ENCODE measurements around the gene CASP4. TPM values are rescaled to one million over a fixed set of nuclear protein-coding genes. Genes with fewer than 3 reads are reported as not detected.
A peak's percentile ranks its signal among the peaks of the same experiment; 100 is the strongest.

CASP4 gene
- total and polyA plus RNA-seq, 2 of the 4 experiments (the other 2 are of a cell fraction) = 82.5 to 91.9 TPM

DNA sequence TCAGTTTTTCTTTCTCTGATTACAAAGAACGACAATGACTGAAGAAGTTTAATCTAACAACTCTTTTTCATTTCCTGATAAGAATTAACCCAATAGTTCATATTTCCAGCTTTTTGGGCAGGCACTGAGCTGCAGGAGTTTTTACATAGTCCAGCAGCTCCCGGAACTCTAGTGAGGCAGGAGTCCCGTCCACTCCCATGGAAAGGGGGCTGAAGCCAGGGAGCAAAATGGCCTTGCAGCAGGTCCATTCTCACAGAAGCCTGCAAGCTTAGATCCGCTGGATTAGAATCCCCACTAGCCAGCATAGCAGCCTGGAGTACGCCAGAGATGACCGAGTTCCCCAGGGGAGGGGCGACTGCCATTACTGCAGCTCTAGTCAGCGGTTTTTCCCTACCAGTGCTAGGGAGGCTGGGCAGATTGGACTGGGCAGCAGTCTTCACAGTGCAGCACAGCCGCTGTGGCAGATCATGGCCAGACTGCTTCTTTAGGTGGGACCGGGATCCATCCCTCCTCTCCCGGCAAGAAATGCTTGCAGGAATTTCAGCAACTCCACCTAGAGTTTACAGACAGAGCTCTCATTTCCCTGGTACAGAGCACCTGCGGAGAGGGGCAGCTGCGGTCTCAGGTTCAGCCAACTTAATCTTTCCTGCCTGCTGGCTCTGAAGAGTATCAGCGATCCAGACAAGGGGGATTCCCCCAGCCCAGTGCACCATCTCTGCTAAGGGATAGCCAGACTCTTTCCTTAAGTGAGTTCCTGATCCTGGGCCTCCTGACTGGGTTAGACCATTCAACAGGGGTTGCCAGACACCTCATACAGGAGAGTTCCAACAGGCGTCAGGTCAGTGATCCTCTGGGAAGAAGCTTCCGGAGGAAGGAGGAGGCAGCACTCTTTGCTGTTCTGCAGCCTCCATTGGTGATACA lies 742 bp upstream of the CASP4 start:
- Histone ChIP-seq H3K9me3 (ENCODE audit: control insufficient read depth, insufficient read depth, low read length) (peaks cover 4% of the 10 kb centered on the region), H3K56ac (ENCODE audit: extremely low read depth, insufficient read depth, low read length) (peak overlapping the region; percentile 93), H2AK9ac (replicated peaks; ENCODE audit: low read depth, low read length, poor library complexity) (peak overlapping the region; percentile 88), H3K18ac (ENCODE audit: low read depth, low read length) (peak overlapping the region; percentile 97), H2BK5ac (ENCODE audit: low read depth, low read length, poor library complexity, severe bottlenecking) (peak overlapping the region; percentile 99), H2AK5ac (ENCODE audit: low read depth, low read length) (peak overlapping the region; percentile 89), H3K4me2 (ENCODE audit: low read depth, low read length) (peak overlapping the region; percentile 92), H3K4ac (ENCODE audit: low read depth, low read length) (peak overlapping the region; percentile 95), H2AFZ (replicated peaks; ENCODE audit: low read length, poor library complexity) (peak overlapping the region; percentile 89), H4K91ac (ENCODE audit: insufficient read depth, low read depth, low read length) (peak overlapping the region; percentile 88), H4K5ac (ENCODE audit: low read depth, low read length) (peak overlapping the region; percentile 93), H3K36me3 (ENCODE audit: control insufficient read depth, insufficient read depth, low read length) (peaks cover 2% of the 10 kb centered on the region; the same call in 1 of the 2 replicates), H3K23ac (ENCODE audit: low read depth, low read length) (peak overlapping the region; percentile 78), H4K8ac (ENCODE audit: low read depth in 2 of 2, low read length in 2 of 2) (peak overlapping the region; percentile 93 to 98), H3K9me1 (ENCODE audit: insufficient read depth, low read length) (no peaks in the 10 kb centered on the region), H4K20me1 (ENCODE audit: insufficient read depth, low read length) (no peaks in the 10 kb centered on the region), H2BK20ac (ENCODE audit: low read depth, low read length) (peak overlapping the region; percentile 77), H3K27me3 (ENCODE audit: control insufficient read depth, insufficient read depth, low read length) (no peaks in the 10 kb centered on the region), H3K4me1 (ENCODE audit: control insufficient read depth, insufficient read depth, low read length) (peaks cover 10% of the 10 kb centered on the region; the same call in 1 of the 2 replicates), H3K79me1 (ENCODE audit: low read depth in 1 of 2, low read length in 2 of 2) (peaks cover 13 to 18% of the 10 kb centered on the region in 2 experiments), H2BK15ac (ENCODE audit: low read depth, low read length) (peak overlapping the region; percentile 78), H3K4me3 (ENCODE audit: insufficient read depth, low read depth, low read length) (peak overlapping the region; percentile 87), H3K9ac (ENCODE audit: low read depth, low read length) (peak overlapping the region; percentile 71), H3K14ac (replicated peaks; ENCODE audit: low read depth, low read length) (peak overlapping the region; percentile 93), H2BK120ac (ENCODE audit: low read depth, low read length) (peak overlapping the region; percentile 90), H3K27ac (ENCODE audit: insufficient read depth, low read length) (peak overlapping the region; percentile 99)
- POLR2A ChIA-PET (ENCODE audit: unreplicated experiment) = no interaction called here
- intact Hi-C loops (cut with micrococcal nuclease) = loop anchor here (2.0 to 10.0 kb wide), 4 partner anchors 78 to 1108 kb away; partner anchors contain the start of genes AASDHPPT and KBTBD3
- BruUV-seq (replicated peaks) = no TSS peak
- in situ Hi-C loops (cut with MboI; ENCODE audit: low sequenced_read_pairs) = no loop called here
- CTCF ChIA-PET = interaction anchor here (0.6 to 0.9 kb wide), 2 partner anchors 301 to 603 kb away, joined by 3 read pairs; no protein-coding TSS in a partner anchor
- TF ChIP-seq MAFK (IDR thresholded peaks at IDR 0.05; ENCODE audit: low read depth, low read length) (peak; percentile 22; the same call in 1 of the 2 replicates), MAZ (IDR thresholded peaks at IDR 0.05; ENCODE audit: borderline replicate concordance, low read depth, low read length) (no peak)
- DNase-seq (peak; percentile 34), ATAC-seq (ENCODE audit: low read depth) (peak; percentile 72)
- 41% methylated on average over 4 of the region's 16 CpGs; no CpG with 5 or more reads in 1 of the 2 experiments for WGBS, 2 experiments (ENCODE audit: extremely low coverage in 2 of 2, insufficient read length in 1 of 2)
- dilution Hi-C loops (cut with HindIII; ENCODE audit: low sequenced_read_pairs, unreplicated experiment) = no loop called here
